Activated CD8-positive, alpha-beta T cell treated with anti-CD3 and anti-CD28 coated beads for 36 hours (primary cell): ENCODE results near the gene GDF2. TPM values are rescaled to one million over a fixed set of nuclear protein-coding genes. Genes with fewer than 3 reads are reported as not detected.

Source experiments
- ATAC-seq: fragments of 200-7000 bp; cut with Tn5 transposase; one replicate; pipeline ENCODE4 v1.10.0; 2021; ENCODE audit warnings: mild to moderate bottlenecking, moderate library complexity
- CTCF ChIA-PET: fragments of 350-600 bp; sonication (Branson Sonifier 250); formaldehyde crosslinking; loops from one replicate; lab custom pipeline; 2021; ENCODE audit warnings: antibody characterized with exemption; lab: Charles Lee
- POLR2A ChIA-PET: fragments of 350-600 bp; sonication (Branson Sonifier 250); formaldehyde crosslinking; loops from one replicate; lab custom pipeline; 2021; ENCODE audit warnings: antibody characterized with exemption; lab: Charles Lee
- DNase-seq: peaks from one replicate; pipeline ENCODE4 v3.0.0-alpha.2; 2020
- H3K27ac Mint-ChIP-seq: one replicate; pipeline ENCODE4 v1.8.0; 2021; ENCODE audit warnings: mild to moderate bottlenecking, mixed read lengths
- H3K27me3 Mint-ChIP-seq: one replicate; pipeline ENCODE4 v1.8.0; 2021; ENCODE audit warnings: mixed read lengths
- H3K36me3 Mint-ChIP-seq: one replicate; pipeline ENCODE4 v1.8.0; 2021; ENCODE audit warnings: low read depth, mixed read lengths
- H3K4me1 Mint-ChIP-seq: one replicate; pipeline ENCODE4 v1.8.0; 2021; ENCODE audit warnings: low read depth, mixed read lengths
- H3K4me3 Mint-ChIP-seq: one replicate; pipeline ENCODE4 v1.8.0; 2021; ENCODE audit warnings: mild to moderate bottlenecking, moderate library complexity, mixed read lengths
- H3K9me3 Mint-ChIP-seq: one replicate; pipeline ENCODE4 v1.8.0; 2021; ENCODE audit warnings: mixed read lengths
- intact Hi-C: fragments of 100-400 bp; cut with micrococcal nuclease; formaldehyde crosslinking; loops from one replicate; pipeline ENCODE4 v1.10.0; 2022
- total RNA-seq, 2 experiments: library from RNA; stranded (reverse); gene quantifications; one replicate each; pipeline ENCODE4 v1.2.3, GENCODE V29; 2021
- TF ChIP-seq, protein P1 (sequence below): fragments of 200-600 bp; IDR thresholded peaks from one replicate; pipeline ENCODE4 v1.8.0; 2022; ENCODE audit warnings: antibody characterized with exemption, mild to moderate bottlenecking

The GDF2 gene
- total RNA-seq, 2 experiments from 2014 or later = not detected

DNA sequence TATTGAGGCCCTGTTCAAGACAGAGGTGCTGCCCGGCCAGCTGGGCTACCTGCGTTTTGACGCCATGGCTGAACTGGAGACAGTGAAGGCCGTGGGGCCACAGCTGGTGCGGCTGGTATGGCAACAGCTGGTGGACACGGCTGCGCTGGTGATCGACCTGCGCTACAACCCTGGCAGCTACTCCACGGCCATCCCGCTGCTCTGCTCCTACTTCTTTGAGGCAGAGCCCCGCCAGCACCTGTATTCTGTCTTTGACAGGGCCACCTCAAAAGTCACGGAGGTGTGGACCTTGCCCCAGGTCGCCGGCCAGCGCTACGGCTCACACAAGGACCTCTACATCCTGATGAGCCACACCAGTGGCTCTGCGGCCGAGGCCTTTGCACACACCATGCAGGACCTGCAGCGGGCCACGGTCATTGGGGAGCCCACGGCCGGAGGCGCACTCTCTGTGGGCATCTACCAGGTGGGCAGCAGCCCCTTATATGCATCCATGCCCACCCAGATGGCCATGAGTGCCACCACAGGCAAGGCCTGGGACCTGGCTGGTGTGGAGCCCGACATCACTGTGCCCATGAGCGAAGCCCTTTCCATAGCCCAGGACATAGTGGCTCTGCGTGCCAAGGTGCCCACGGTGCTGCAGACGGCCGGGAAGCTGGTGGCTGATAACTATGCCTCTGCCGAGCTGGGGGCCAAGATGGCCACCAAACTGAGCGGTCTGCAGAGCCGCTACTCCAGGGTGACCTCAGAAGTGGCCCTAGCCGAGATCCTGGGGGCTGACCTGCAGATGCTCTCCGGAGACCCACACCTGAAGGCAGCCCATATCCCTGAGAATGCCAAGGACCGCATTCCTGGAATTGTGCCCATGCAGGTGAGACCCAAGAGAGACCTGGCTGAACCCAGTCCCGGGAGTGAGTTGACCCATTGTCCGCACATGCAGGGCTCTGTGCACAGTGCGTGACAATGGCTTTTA is 28.7 kb downstream of the GDF2 start:
- CTCF ChIA-PET = interaction anchor here (1.6 kb wide), 1 partner anchor 10 kb away, joined by 5 read pairs; no protein-coding TSS in a partner anchor
- no peak for DNase-seq

DNA sequence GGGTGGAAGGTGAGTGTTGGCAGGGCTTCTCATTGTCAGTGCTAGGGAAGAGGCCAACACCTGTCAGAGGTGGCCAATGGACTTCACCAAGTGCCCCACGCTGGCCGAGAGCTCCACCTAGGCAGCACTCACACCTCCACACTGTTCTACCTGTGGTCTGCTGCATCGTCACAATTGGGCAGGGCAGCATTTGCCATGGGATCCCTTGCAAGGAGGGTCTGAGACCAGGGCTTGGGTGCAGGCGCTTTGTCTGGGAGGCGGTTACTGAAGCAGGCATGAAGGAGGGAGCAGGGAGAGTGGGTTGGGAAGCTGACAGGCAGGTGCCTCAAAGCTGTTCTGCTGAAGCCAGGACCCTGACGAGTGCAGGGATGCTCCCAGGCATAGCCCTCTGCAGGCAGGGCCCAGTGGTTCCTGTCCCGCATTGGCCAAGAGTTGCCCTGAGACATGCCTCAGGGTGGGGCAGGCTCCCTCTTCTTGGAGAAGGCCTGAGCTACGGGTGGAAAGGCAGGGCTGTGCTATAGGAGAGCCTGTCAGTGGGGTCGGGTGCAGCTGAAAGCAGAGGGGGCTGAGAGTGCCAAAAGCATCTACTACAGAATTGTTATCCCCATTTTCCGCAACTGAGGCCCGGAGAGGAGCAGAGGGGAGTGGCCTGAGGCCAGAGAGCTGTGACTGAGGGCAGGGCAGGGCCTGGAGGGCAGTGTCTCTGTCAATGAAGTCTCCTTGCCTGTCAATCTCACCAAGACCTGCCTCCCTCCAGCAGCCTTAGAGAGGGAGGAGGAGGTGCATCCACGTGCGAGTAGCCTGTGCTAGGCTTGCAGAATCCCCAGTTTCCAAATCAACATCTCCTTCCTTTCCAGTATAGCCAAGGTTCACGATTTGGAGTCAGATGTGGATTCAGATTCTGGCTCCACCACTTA is 29.9 kb downstream of the GDF2 start:
- H3K36me3 Mint-ChIP-seq = no peaks in the 10 kb centered on the region
- DNase-seq = no peak
- POLR2A ChIA-PET = no interaction called here

More for the DNA sequence above, 28.7 kb downstream of the GDF2 start:
- H3K4me1 Mint-ChIP-seq = no peaks in the 10 kb centered on the region
- H3K9me3 Mint-ChIP-seq = no peaks in the 10 kb centered on the region
- no peak overlapping the region for H3K4me3 Mint-ChIP-seq
- no peak for ATAC-seq
- TF ChIP-seq, protein P1, sequence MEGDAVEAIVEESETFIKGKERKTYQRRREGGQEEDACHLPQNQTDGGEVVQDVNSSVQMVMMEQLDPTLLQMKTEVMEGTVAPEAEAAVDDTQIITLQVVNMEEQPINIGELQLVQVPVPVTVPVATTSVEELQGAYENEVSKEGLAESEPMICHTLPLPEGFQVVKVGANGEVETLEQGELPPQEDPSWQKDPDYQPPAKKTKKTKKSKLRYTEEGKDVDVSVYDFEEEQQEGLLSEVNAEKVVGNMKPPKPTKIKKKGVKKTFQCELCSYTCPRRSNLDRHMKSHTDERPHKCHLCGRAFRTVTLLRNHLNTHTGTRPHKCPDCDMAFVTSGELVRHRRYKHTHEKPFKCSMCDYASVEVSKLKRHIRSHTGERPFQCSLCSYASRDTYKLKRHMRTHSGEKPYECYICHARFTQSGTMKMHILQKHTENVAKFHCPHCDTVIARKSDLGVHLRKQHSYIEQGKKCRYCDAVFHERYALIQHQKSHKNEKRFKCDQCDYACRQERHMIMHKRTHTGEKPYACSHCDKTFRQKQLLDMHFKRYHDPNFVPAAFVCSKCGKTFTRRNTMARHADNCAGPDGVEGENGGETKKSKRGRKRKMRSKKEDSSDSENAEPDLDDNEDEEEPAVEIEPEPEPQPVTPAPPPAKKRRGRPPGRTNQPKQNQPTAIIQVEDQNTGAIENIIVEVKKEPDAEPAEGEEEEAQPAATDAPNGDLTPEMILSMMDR = no peak
- no peak overlapping the region for H3K27ac Mint-ChIP-seq
- intact Hi-C loops = loop anchor here (2.0 kb wide), 1 partner anchor 40 kb away; no protein-coding TSS in a partner anchor
- POLR2A ChIA-PET = no interaction called here
- no peaks in the 10 kb centered on the region for H3K36me3 Mint-ChIP-seq
- no peaks in the 10 kb centered on the region for H3K27me3 Mint-ChIP-seq

DNA sequence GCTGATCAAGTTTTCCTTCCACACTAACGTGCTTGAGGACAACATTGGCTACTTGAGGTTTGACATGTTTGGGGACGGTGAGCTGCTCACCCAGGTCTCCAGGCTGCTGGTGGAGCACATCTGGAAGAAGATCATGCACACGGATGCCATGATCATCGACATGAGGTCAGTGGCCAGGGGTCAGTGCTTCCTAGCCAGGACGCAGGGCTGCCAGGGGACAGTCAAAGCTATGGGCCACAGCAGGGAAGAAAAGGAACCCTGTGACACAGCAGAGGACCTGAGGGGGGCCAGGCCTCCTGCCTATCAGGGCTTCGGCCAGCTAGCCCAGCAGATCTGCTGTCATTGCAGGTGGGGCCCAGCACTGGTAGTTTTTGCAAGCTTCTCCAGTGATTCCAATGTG is 31.1 kb downstream of the GDF2 start:
- CTCF ChIA-PET = interaction anchor here (1.9 kb wide), 1 partner anchor 9 kb away, joined by 7 read pairs; no protein-coding TSS in a partner anchor

More for the DNA sequence above, 29.9 kb downstream of the GDF2 start:
- no peak for ATAC-seq
- Mint-ChIP-seq H3K27me3 (no peaks in the 10 kb centered on the region), H3K4me1 (no peaks in the 10 kb centered on the region), H3K27ac (no peak overlapping the region), H3K4me3 (no peak overlapping the region), H3K9me3 (no peaks in the 10 kb centered on the region)
- TF ChIP-seq, protein P1 = no peak
- CTCF ChIA-PET = interaction anchor here (1.3 to 1.9 kb wide), 2 partner anchors 10 to 11 kb away, joined by 6 to 7 read pairs; no protein-coding TSS in a partner anchor
- intact Hi-C loops = loop anchor here (2.0 kb wide), 1 partner anchor 39 kb away; no protein-coding TSS in a partner anchor

DNA sequence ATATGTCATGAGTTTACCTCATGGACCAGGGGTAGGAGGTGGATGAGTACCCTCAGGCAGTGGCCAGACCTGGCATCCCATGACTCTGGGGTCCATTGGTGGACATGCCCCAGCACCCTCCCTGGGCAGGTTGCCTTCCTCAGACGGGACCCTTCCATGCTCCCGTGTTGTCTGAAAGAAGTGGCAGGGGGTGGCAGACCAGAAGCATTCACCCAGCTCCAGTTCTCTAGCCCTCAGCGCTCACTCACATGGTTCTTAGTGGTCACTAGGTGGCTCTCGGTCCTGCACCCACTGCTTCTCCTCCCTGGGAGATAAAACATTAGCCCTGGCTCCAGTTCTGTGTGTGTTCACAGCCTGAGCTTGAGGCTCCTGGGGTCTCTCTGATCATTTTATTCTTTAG is 31.9 kb downstream of the GDF2 start:
- POLR2A ChIA-PET = no interaction called here

More for the DNA sequence above, 31.1 kb downstream of the GDF2 start:
- no peaks in the 10 kb centered on the region for H3K27me3 Mint-ChIP-seq
- H3K36me3 Mint-ChIP-seq = no peaks in the 10 kb centered on the region
- POLR2A ChIA-PET = no interaction called here
- no peak overlapping the region for H3K27ac Mint-ChIP-seq
- H3K4me1 Mint-ChIP-seq = no peaks in the 10 kb centered on the region
- intact Hi-C loops = no loop called here
- H3K9me3 Mint-ChIP-seq = no peaks in the 10 kb centered on the region
- ATAC-seq = no peak
- no peak overlapping the region for H3K4me3 Mint-ChIP-seq
- TF ChIP-seq, protein P1 = no peak
- no peak for DNase-seq

More for the DNA sequence above, 31.9 kb downstream of the GDF2 start:
- H3K4me3 Mint-ChIP-seq = no peak overlapping the region
- DNase-seq (no peak), ATAC-seq (no peak)
- CTCF ChIA-PET = interaction anchor here (1.9 kb wide), 1 partner anchor 8 kb away, joined by 7 read pairs; no protein-coding TSS in a partner anchor
- H3K27me3 Mint-ChIP-seq = no peaks in the 10 kb centered on the region
- H3K4me1 Mint-ChIP-seq = no peaks in the 10 kb centered on the region
- TF ChIP-seq, protein P1 = no peak
- H3K27ac Mint-ChIP-seq = no peak overlapping the region
- H3K36me3 Mint-ChIP-seq = no peaks in the 10 kb centered on the region
- intact Hi-C loops = no loop called here
- no peaks in the 10 kb centered on the region for H3K9me3 Mint-ChIP-seq
